HepG2 (cell line): ENCODE results near the gene NTM. TPM values are rescaled to one million over a fixed set of nuclear protein-coding genes. Genes with fewer than 3 reads are reported as not detected.

Source experiments
- ATAC-seq: fragments of 200-7000 bp; cut with Tn5 transposase; 3 replicates; pipeline ENCODE4 v1.9.1; 2020; ENCODE audit warnings: mild to moderate bottlenecking, moderate library complexity
- BruUV-seq: library from RNA; stranded (reverse); fragments of 400-500 nt; replicated peaks from 2 replicates; lab custom pipeline; 2021; lab: Mats Ljungman, UMichigan
- CTCF ChIA-PET: fragments of 300-600 bp; formaldehyde crosslinking; extraction: SDS; loops from one replicate; lab custom pipeline; 2021; ENCODE audit warnings: low total read pairs, inconsistent platforms, low intra/inter-chr PET ratio; lab: Yijun Ruan, JAX
- POLR2A ChIA-PET: fragments of 350-600 bp; sonication (Branson Sonifier 250); formaldehyde crosslinking; loops from one replicate; lab custom pipeline; 2020; ENCODE audit warnings: antibody characterized with exemption, inconsistent platforms; lab: Yijun Ruan, JAX
- DNase-seq: peaks from one replicate; pipeline ENCODE4 v3.0.0-alpha.2; 2015; ENCODE audit warnings: low spot score
- FAIRE-seq: peaks from 3 replicates; lab custom pipeline; 2011; peaks lifted over from hg19 to GRCh38; lab: Jason Lieb, UNC
- H2AFZ ChIP-seq: one replicate; pipeline ENCODE4 v1.6.1; 2011; ENCODE audit warnings: low read length, inconsistent platforms
- H3K27ac ChIP-seq: fragments of 300-600 bp; 3 replicates; pipeline ENCODE4 v1.8.0; 2011; ENCODE audit warnings: mixed run types, mild to moderate bottlenecking, mixed read lengths, low read length, inconsistent platforms; ENCODE audit not compliant: insufficient read depth; ENCODE audit errors: extremely low read length
- H3K27me3 ChIP-seq, 2 experiments: fragments of 200-600 bp in 1 of 2; 2 replicates in 1 of 2; 3 replicates in 1 of 2; pipeline versions ENCODE4 v1.6.0 to v1.8.0; 2011; ENCODE audit warnings: low read length in 2 of 2, mild to moderate bottlenecking in 2 of 2, moderate library complexity in 2 of 2, inconsistent platforms in 1 of 2; ENCODE audit not compliant: insufficient read depth in 2 of 2, control insufficient read depth in 1 of 2
- H3K36me3 ChIP-seq, 2 experiments: fragments of 200-600 bp in 1 of 2; replicated peaks in 1 of 2; 2 replicates in 1 of 2; 3 replicates in 1 of 2; pipeline versions ENCODE4 v1.5.1 to v1.8.0; 2011; ENCODE audit warnings: low read length in 2 of 2, inconsistent platforms in 1 of 2; ENCODE audit not compliant: insufficient read depth in 2 of 2, control insufficient read depth in 1 of 2
- H3K4me1 ChIP-seq: 2 replicates; pipeline ENCODE4 v1.5.1; 2012; ENCODE audit warnings: low read length, inconsistent platforms; ENCODE audit not compliant: insufficient read depth
- H3K4me2 ChIP-seq: 2 replicates; pipeline ENCODE4 v1.6.0; 2011; ENCODE audit warnings: low read depth, low read length, inconsistent platforms
- H3K4me3 ChIP-seq, 3 experiments: fragments of 200-600 bp in 1 of 3; sonication (generic), shearing (Covaris generic) in 1 of 3; replicated peaks in 1 of 3; 2 replicates each; pipeline ENCODE4 v1.5.1; 2011 to 2016; ENCODE audit warnings: low read length in 3 of 3, inconsistent platforms in 2 of 3, low read depth in 2 of 3, mild to moderate bottlenecking in 2 of 3, control low read depth in 1 of 3, mixed read lengths in 1 of 3; ENCODE audit not compliant: insufficient read depth in 1 of 3
- H3K79me2 ChIP-seq: one replicate; pipeline ENCODE4 v1.6.1; 2011; ENCODE audit warnings: low read length, inconsistent platforms; ENCODE audit not compliant: insufficient read depth
- H3K9ac ChIP-seq: 2 replicates; pipeline ENCODE4 v1.6.0; 2011; ENCODE audit warnings: mild to moderate bottlenecking, low read depth, low read length, inconsistent platforms; ENCODE audit not compliant: insufficient read depth
- H3K9me3 ChIP-seq: 2 replicates; pipeline ENCODE4 v1.5.1; 2012; ENCODE audit warnings: mild to moderate bottlenecking, low read length
- H4K20me1 ChIP-seq: 2 replicates; pipeline ENCODE4 v1.6.0; 2011; ENCODE audit warnings: inconsistent platforms, mild to moderate bottlenecking, low read length, moderate library complexity; ENCODE audit not compliant: insufficient read depth
- HIVEP1 ChIP-seq: sonication (generic); formaldehyde crosslinking; IDR thresholded peaks from 2 replicates; pipeline ENCODE4 v1.4.0; 2020; ENCODE audit warnings: mild to moderate bottlenecking, missing genetic modification reagents
- HMGA1 ChIP-seq: sonication (generic); formaldehyde crosslinking; conservative IDR thresholded peaks from 2 replicates; pipeline ENCODE4 v1.4.0; 2020; ENCODE audit warnings: missing genetic modification reagents
- KDM1A ChIP-seq: IDR thresholded peaks from 2 replicates; pipeline ENCODE4 v1.6.1; 2016; ENCODE audit warnings: missing compliant biosample characterization
- KLF9 ChIP-seq: IDR thresholded peaks from 2 replicates; pipeline ENCODE4 v1.6.1; 2016; ENCODE audit warnings: low read depth
- RFXANK ChIP-seq: IDR thresholded peaks from 2 replicates; pipeline ENCODE4 v1.6.1; 2016
- ZC3H4 ChIP-seq: sonication (generic); formaldehyde crosslinking; IDR thresholded peaks from 2 replicates; pipeline ENCODE4 v1.4.0; 2020; ENCODE audit warnings: missing genetic modification reagents, borderline replicate concordance
- ZFP90 ChIP-seq: sonication (generic); formaldehyde crosslinking; IDR thresholded peaks from 2 replicates; pipeline ENCODE4 v1.8.0; 2022; ENCODE audit warnings: missing genetic modification reagents, mild to moderate bottlenecking, inconsistent platforms, borderline replicate concordance
- ZNF17 ChIP-seq: sonication (generic); formaldehyde crosslinking; IDR thresholded peaks from 2 replicates; pipeline ENCODE4 v1.5.0; 2020; ENCODE audit warnings: mild to moderate bottlenecking, missing genetic modification reagents
- ZNF263 ChIP-seq: sonication (generic); formaldehyde crosslinking; IDR thresholded peaks from 2 replicates; pipeline ENCODE4 v1.4.0; 2020; ENCODE audit warnings: missing genetic modification reagents
- ZNF652 ChIP-seq: IDR thresholded peaks from 2 replicates; pipeline ENCODE4 v1.6.1; 2016; ENCODE audit warnings: low read depth, borderline replicate concordance
- ZNF749 ChIP-seq: sonication (generic); formaldehyde crosslinking; IDR thresholded peaks from 2 replicates; pipeline ENCODE4 v1.8.0; 2022; ENCODE audit warnings: mild to moderate bottlenecking, missing genetic modification reagents, moderate library complexity, borderline replicate concordance
- WGBS: methylation state at CpG from one replicate; pipeline ENCODE4 v1.1.6; 2017; ENCODE audit warnings: low lambda C conversion rate; 5-methylcytosine and 5-hydroxymethylcytosine counted together
- in situ Hi-C: cut with HindIII; loops from 2 replicates; pipeline ENCODE4 v1.10.0; 2017; ENCODE audit warnings: low pct_unique_long_range_greater_than_20kb; ENCODE audit not compliant: extremely low pct_ligation_motif_present
- intact Hi-C: fragments of 100-400 bp; cut with micrococcal nuclease; formaldehyde crosslinking; loops from one replicate; pipeline ENCODE4 v1.10.0; 2022; ENCODE audit not compliant: unreplicated experiment
- polyA plus RNA-seq, 8 experiments: library from polyadenylated mRNA; depleted of rRNA in 3 of 8; stranded (reverse) in 7 of 8; unstranded in 1 of 8; fragments of >200 nt; fragmentation: Illumina TruSeq in 4 of 8; extraction: Trizol in 4 of 8; gene quantifications; 2 replicates each; pipeline versions ENCODE4 v1.2.1 to v1.2.3, GENCODE V29; 2011 to 2016; ENCODE audit warnings: low read depth in 4 of 8, missing spikeins in 1 of 8, mixed read lengths in 1 of 8; ENCODE audit not compliant: insufficient read depth in 1 of 8
- total RNA-seq, 5 experiments: library from RNA; depleted of rRNA; stranded (reverse); fragments of >200 nt; fragmentation: Illumina TruSeq; extraction: Trizol; gene quantifications; 2 replicates each; pipeline ENCODE4 v1.2.3, GENCODE V29; 2016; ENCODE audit warnings: low read depth in 1 of 5
- TF ChIP-seq, protein P1 (sequence below): sonication (generic); formaldehyde crosslinking; IDR thresholded peaks from 2 replicates; pipeline ENCODE4 v1.4.0; 2020; ENCODE audit warnings: missing genetic modification reagents, borderline replicate concordance
- TF ChIP-seq, protein P2 (sequence below): sonication (generic); formaldehyde crosslinking; IDR thresholded peaks from 2 replicates; pipeline ENCODE4 v1.4.0; 2020; ENCODE audit warnings: missing genetic modification reagents
- TF ChIP-seq, protein P3 (sequence below): sonication (generic); formaldehyde crosslinking; IDR thresholded peaks from 2 replicates; pipeline ENCODE4 v1.8.0; 2022; ENCODE audit warnings: mild to moderate bottlenecking, missing genetic modification reagents; ENCODE audit not compliant: insufficient replicate concordance

The NTM gene
- total and polyA plus RNA-seq, 2 of the 13 experiments (the other 11 are each of a cell fraction or from before 2014, with no cell fraction given) = not detected

DNA sequence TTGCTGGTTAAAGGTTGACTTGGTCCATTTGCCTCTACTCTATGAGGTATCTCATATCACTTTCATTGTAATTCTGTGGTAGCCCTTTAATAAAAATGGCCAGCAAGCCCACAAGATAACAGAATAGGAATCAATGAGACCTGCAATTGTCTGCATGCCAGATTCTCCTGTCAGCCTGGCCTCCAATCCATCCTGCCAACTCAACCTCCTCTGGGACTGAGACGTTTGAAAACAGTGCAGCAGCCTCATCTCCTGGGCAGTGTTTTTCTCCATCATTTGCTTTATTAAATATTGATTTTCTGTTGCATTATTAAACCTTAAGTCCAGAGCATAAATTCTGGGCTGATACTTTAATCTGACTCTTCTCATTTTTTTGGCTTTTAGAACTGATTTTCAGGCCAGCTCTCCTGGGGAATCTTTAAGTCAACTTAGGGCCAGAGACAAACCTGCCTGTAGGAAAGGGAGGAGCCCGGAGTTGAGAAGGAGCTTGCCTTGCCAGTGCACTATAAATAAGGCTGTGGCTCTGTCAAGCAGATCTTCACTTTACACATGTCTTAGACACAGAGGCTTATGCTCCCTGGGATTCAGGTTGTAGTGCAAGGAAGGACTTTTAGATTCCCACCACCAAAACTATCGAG is 798.0 kb downstream of the NTM start:
- BruUV-seq = no TSS peak
- no peak for TF ChIP-seq HIVEP1 (CRISPR knock-in tag)
- TF ChIP-seq ZNF263 (CRISPR knock-in tag) = no peak
- TF ChIP-seq KLF9 = no peak
- TF ChIP-seq KDM1A (CRISPR knock-in tag) = no peak
- TF ChIP-seq ZNF652 = no peak
- TF ChIP-seq RFXANK (CRISPR knock-in tag) = no peak
- TF ChIP-seq ZC3H4 (CRISPR knock-in tag) = no peak
- no peak for TF ChIP-seq HMGA1 (CRISPR knock-in tag)
- TF ChIP-seq, protein P1, sequence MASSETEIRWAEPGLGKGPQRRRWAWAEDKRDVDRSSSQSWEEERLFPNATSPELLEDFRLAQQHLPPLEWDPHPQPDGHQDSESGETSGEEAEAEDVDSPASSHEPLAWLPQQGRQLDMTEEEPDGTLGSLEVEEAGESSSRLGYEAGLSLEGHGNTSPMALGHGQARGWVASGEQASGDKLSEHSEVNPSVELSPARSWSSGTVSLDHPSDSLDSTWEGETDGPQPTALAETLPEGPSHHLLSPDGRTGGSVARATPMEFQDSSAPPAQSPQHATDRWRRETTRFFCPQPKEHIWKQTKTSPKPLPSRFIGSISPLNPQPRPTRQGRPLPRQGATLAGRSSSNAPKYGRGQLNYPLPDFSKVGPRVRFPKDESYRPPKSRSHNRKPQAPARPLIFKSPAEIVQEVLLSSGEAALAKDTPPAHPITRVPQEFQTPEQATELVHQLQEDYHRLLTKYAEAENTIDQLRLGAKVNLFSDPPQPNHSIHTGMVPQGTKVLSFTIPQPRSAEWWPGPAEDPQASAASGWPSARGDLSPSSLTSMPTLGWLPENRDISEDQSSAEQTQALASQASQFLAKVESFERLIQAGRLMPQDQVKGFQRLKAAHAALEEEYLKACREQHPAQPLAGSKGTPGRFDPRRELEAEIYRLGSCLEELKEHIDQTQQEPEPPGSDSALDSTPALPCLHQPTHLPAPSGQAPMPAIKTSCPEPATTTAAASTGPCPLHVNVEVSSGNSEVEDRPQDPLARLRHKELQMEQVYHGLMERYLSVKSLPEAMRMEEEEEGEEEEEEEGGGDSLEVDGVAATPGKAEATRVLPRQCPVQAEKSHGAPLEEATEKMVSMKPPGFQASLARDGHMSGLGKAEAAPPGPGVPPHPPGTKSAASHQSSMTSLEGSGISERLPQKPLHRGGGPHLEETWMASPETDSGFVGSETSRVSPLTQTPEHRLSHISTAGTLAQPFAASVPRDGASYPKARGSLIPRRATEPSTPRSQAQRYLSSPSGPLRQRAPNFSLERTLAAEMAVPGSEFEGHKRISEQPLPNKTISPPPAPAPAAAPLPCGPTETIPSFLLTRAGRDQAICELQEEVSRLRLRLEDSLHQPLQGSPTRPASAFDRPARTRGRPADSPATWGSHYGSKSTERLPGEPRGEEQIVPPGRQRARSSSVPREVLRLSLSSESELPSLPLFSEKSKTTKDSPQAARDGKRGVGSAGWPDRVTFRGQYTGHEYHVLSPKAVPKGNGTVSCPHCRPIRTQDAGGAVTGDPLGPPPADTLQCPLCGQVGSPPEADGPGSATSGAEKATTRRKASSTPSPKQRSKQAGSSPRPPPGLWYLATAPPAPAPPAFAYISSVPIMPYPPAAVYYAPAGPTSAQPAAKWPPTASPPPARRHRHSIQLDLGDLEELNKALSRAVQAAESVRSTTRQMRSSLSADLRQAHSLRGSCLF (CRISPR knock-in tag) = no peak
- TF ChIP-seq, protein P2, sequence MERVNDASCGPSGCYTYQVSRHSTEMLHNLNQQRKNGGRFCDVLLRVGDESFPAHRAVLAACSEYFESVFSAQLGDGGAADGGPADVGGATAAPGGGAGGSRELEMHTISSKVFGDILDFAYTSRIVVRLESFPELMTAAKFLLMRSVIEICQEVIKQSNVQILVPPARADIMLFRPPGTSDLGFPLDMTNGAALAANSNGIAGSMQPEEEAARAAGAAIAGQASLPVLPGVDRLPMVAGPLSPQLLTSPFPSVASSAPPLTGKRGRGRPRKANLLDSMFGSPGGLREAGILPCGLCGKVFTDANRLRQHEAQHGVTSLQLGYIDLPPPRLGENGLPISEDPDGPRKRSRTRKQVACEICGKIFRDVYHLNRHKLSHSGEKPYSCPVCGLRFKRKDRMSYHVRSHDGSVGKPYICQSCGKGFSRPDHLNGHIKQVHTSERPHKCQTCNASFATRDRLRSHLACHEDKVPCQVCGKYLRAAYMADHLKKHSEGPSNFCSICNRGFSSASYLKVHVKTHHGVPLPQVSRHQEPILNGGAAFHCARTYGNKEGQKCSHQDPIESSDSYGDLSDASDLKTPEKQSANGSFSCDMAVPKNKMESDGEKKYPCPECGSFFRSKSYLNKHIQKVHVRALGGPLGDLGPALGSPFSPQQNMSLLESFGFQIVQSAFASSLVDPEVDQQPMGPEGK = no peak
- no peak for TF ChIP-seq ZFP90 (CRISPR knock-in tag)
- TF ChIP-seq, protein P3, sequence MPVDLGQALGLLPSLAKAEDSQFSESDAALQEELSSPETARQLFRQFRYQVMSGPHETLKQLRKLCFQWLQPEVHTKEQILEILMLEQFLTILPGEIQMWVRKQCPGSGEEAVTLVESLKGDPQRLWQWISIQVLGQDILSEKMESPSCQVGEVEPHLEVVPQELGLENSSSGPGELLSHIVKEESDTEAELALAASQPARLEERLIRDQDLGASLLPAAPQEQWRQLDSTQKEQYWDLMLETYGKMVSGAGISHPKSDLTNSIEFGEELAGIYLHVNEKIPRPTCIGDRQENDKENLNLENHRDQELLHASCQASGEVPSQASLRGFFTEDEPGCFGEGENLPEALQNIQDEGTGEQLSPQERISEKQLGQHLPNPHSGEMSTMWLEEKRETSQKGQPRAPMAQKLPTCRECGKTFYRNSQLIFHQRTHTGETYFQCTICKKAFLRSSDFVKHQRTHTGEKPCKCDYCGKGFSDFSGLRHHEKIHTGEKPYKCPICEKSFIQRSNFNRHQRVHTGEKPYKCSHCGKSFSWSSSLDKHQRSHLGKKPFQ (CRISPR knock-in tag) = no peak
- TF ChIP-seq ZNF749 (CRISPR knock-in tag) = no peak
- TF ChIP-seq ZNF17 (CRISPR knock-in tag) = no peak

More for the DNA sequence above, 798.0 kb downstream of the NTM start:
- WGBS = 3% methylated on average over 3 of the region's 3 CpGs
- Histone ChIP-seq H2AFZ (no peak overlapping the region), H3K9ac (no peak overlapping the region), H4K20me1 (no peaks in the 10 kb centered on the region), H3K9me3 (peaks cover 34% of the 10 kb centered on the region), H3K27ac (no peak overlapping the region), H3K27me3 (no peaks in the 10 kb centered on the region), H3K4me3 (no peak overlapping the region), H3K79me2 (no peaks in the 10 kb centered on the region), H3K4me2 (no peak overlapping the region), H3K36me3 (no peaks in the 10 kb centered on the region), H3K4me1 (no peaks in the 10 kb centered on the region)
- POLR2A ChIA-PET = no interaction called here
- in situ Hi-C loops (no loop called here), intact Hi-C loops (no loop called here)
- DNase-seq = no peak
- ATAC-seq = no peak
- FAIRE-seq = no peak
- CTCF ChIA-PET = no interaction called here
